H9 (cell line): Measurements from ENCODE around the gene SNX32. TPM values are rescaled to one million over a fixed set of nuclear protein-coding genes. Genes with fewer than 3 reads are reported as not detected.
A peak's percentile ranks its signal among the peaks of the same experiment; 100 is the strongest.

Source experiments
- DNase-seq: peaks from one replicate; pipeline ENCODE4 v3.0.0-alpha.2; 2017
- H2AFZ ChIP-seq: one replicate; pipeline ENCODE4 v1.6.1; 2013; ENCODE audit warnings: mild to moderate bottlenecking, low read length, control low read depth, moderate library complexity
- H2AK5ac ChIP-seq: 2 replicates; pipeline ENCODE4 v1.6.1; 2013; ENCODE audit warnings: low read length, control low read depth, mixed read lengths; ENCODE audit not compliant: insufficient read length
- H2BK120ac ChIP-seq: one replicate; pipeline ENCODE4 v1.6.1; 2013; ENCODE audit warnings: low read depth, mild to moderate bottlenecking, low read length, control low read depth, inconsistent platforms; ENCODE audit not compliant: poor library complexity, severe bottlenecking
- H2BK12ac ChIP-seq: 2 replicates; pipeline ENCODE4 v1.6.1; 2013; ENCODE audit warnings: low read length, control low read depth, mixed read lengths, low read depth; ENCODE audit not compliant: insufficient read length
- H2BK15ac ChIP-seq: 2 replicates; pipeline ENCODE4 v1.6.1; 2013; ENCODE audit warnings: low read depth, low read length, control low read depth
- H2BK20ac ChIP-seq: one replicate; pipeline ENCODE4 v1.6.1; 2013; ENCODE audit warnings: low read depth, mild to moderate bottlenecking, low read length, control low read depth, inconsistent platforms; ENCODE audit not compliant: poor library complexity, severe bottlenecking
- H2BK5ac ChIP-seq: 2 replicates; pipeline ENCODE4 v1.6.1; 2013; ENCODE audit warnings: low read length, control low read depth, mixed read lengths; ENCODE audit not compliant: insufficient read length
- H3K14ac ChIP-seq: 2 replicates; pipeline ENCODE4 v1.6.1; 2013; ENCODE audit warnings: low read length, control low read depth; ENCODE audit not compliant: insufficient read depth
- H3K18ac ChIP-seq: 2 replicates; pipeline ENCODE4 v1.6.1; 2013; ENCODE audit warnings: low read depth, mild to moderate bottlenecking, mixed read lengths, low read length, control low read depth; ENCODE audit not compliant: insufficient read length
- H3K23ac ChIP-seq: 2 replicates; pipeline ENCODE4 v1.6.1; 2013; ENCODE audit warnings: low read length, control low read depth, mixed read lengths, low read depth; ENCODE audit not compliant: insufficient read length
- H3K23me2 ChIP-seq: 2 replicates; pipeline ENCODE4 v1.6.1; 2013; ENCODE audit warnings: low read depth, mild to moderate bottlenecking, mixed read lengths, low read length, control low read depth; ENCODE audit not compliant: insufficient read length, poor library complexity, severe bottlenecking
- H3K27ac ChIP-seq: 2 replicates; pipeline ENCODE4 v1.5.1; 2013; ENCODE audit warnings: low read length, control low read depth, mixed read lengths, low read depth; ENCODE audit not compliant: insufficient read length
- H3K27me3 ChIP-seq: 2 replicates; pipeline ENCODE4 v1.6.1; 2013; ENCODE audit warnings: low read length, control low read depth, inconsistent platforms; ENCODE audit not compliant: insufficient read depth
- H3K4ac ChIP-seq: 2 replicates; pipeline ENCODE4 v1.6.1; 2013; ENCODE audit warnings: low read depth, mild to moderate bottlenecking, control low read depth, inconsistent platforms, low read length, moderate library complexity
- H3K4me1 ChIP-seq: 2 replicates; pipeline ENCODE4 v1.6.1; 2013; ENCODE audit warnings: low read length, control low read depth, inconsistent platforms; ENCODE audit not compliant: insufficient read depth
- H3K4me2 ChIP-seq: 2 replicates; pipeline ENCODE4 v1.6.1; 2013; ENCODE audit warnings: low read length, control low read depth, mixed read lengths; ENCODE audit not compliant: insufficient read length, insufficient read depth
- H3K56ac ChIP-seq: 2 replicates; pipeline ENCODE4 v1.6.1; 2013; ENCODE audit warnings: low read depth, mild to moderate bottlenecking, mixed read lengths, low read length, control low read depth; ENCODE audit not compliant: insufficient read length
- H3K79me1 ChIP-seq: 2 replicates; pipeline ENCODE4 v1.6.1; 2013; ENCODE audit warnings: low read depth, mild to moderate bottlenecking, moderate library complexity, low read length, control low read depth, inconsistent platforms; ENCODE audit not compliant: insufficient read depth, poor library complexity, severe bottlenecking
- H3K79me2 ChIP-seq: 2 replicates; pipeline ENCODE4 v1.6.1; 2013; ENCODE audit warnings: low read length, control low read depth, inconsistent platforms; ENCODE audit not compliant: insufficient read depth
- H3K9ac ChIP-seq: 2 replicates; pipeline ENCODE4 v1.6.1; 2013; ENCODE audit warnings: low read length, control low read depth, mixed read lengths; ENCODE audit not compliant: insufficient read length; ENCODE audit errors: extremely low read depth
- H3K9me3 ChIP-seq: one replicate; pipeline ENCODE4 v1.6.1; 2013; ENCODE audit warnings: low read depth, low read length, inconsistent platforms; ENCODE audit not compliant: control insufficient read depth
- H3T11ph ChIP-seq: one replicate; pipeline ENCODE4 v1.6.1; 2013; ENCODE audit warnings: mild to moderate bottlenecking, low read length, control low read depth, inconsistent platforms
- H4K20me1 ChIP-seq: one replicate; pipeline ENCODE4 v1.6.1; 2013; ENCODE audit not compliant: control insufficient read depth, insufficient read length, insufficient read depth
- H4K5ac ChIP-seq: 2 replicates; pipeline ENCODE4 v1.6.1; 2013; ENCODE audit warnings: low read depth, mild to moderate bottlenecking, mixed read lengths, low read length, control low read depth; ENCODE audit not compliant: insufficient read length
- H4K8ac ChIP-seq: replicated peaks from 2 replicates; pipeline ENCODE4 v1.6.1; 2013; ENCODE audit warnings: low read length, control low read depth, mixed read lengths, low read depth; ENCODE audit not compliant: insufficient read length
- H4K91ac ChIP-seq: 2 replicates; pipeline ENCODE4 v1.6.1; 2013; ENCODE audit warnings: low read depth, mild to moderate bottlenecking, moderate library complexity, mixed read lengths, low read length, control low read depth; ENCODE audit not compliant: insufficient read length
- H3K27ac Mint-ChIP-seq, 3 experiments: 2 replicates in 2 of 3; 3 replicates in 1 of 3; pipeline ENCODE4 v1.8.0; 2020 to 2021; ENCODE audit warnings: mixed read lengths in 3 of 3, mild to moderate bottlenecking in 1 of 3, moderate library complexity in 1 of 3
- H3K27me3 Mint-ChIP-seq: 2 replicates; pipeline ENCODE4 v1.8.0; 2021; ENCODE audit warnings: low read depth, mild to moderate bottlenecking, moderate library complexity, mixed read lengths
- H3K36me3 Mint-ChIP-seq, 3 experiments: 2 replicates in 2 of 3; 3 replicates in 1 of 3; pipeline ENCODE4 v1.8.0; 2020 to 2021; ENCODE audit warnings: low read depth in 3 of 3, mixed read lengths in 3 of 3; ENCODE audit not compliant: insufficient read depth in 1 of 3
- H3K4me1 Mint-ChIP-seq, 2 experiments: 2 replicates each; pipeline ENCODE4 v1.8.0; 2020; ENCODE audit warnings: mixed read lengths in 2 of 2
- H3K4me3 Mint-ChIP-seq, 2 experiments: 2 replicates in 1 of 2; 3 replicates in 1 of 2; pipeline ENCODE4 v1.8.0; 2020 to 2021; ENCODE audit warnings: mild to moderate bottlenecking in 2 of 2, mixed read lengths in 2 of 2, moderate library complexity in 1 of 2
- H3K9me3 Mint-ChIP-seq, 2 experiments: 2 replicates in 1 of 2; 3 replicates in 1 of 2; pipeline ENCODE4 v1.8.0; 2020; ENCODE audit warnings: mild to moderate bottlenecking in 2 of 2, mixed read lengths in 2 of 2, moderate library complexity in 1 of 2
- CTCF ChIP-seq: fragments of 200-600 bp; sonication (generic); conservative IDR thresholded peaks from 3 replicates; pipeline ENCODE4 v1.8.0; 2021; ENCODE audit warnings: antibody characterized with exemption, mild to moderate bottlenecking
- WGBS: extraction: QIAGEN DNeasy Blood & Tissue Kit; methylation state at CpG from one replicate; pipeline ENCODE4 v1.1.7; 2013; ENCODE audit warnings: missing lambda C conversion rate, low lambda C conversion rate, mixed read lengths; ENCODE audit not compliant: insufficient read length; ENCODE audit errors: extremely low coverage; 5-methylcytosine and 5-hydroxymethylcytosine counted together
- total RNA-seq: library from RNA; stranded (reverse); gene quantifications from 2 replicates; pipeline ENCODE4 v1.2.1, GENCODE V29; 2021

The SNX32 gene
- total RNA-seq, 1 experiment from 2014 or later, result 1.2 TPM

- no peak overlapping the region for H2BK120ac ChIP-seq
- H2BK15ac ChIP-seq, result no peak overlapping the region
- H2BK5ac ChIP-seq, result no peak overlapping the region
- no peak overlapping the region for H3K14ac ChIP-seq
- H3K27ac ChIP-seq, result no peak overlapping the region
- no peak overlapping the region for H3K18ac ChIP-seq
- no CpG with 5 or more reads among the region's 6 CpGs for WGBS
- Mint-ChIP-seq H3K4me1 (peaks cover 21 to 25% of the 10 kb centered on the region in 2 experiments), H3K27ac (peak overlapping the region in 2 of 3 experiments; percentile 28 to 71; a peak in 1 of 7 replicates), H3K36me3 (peaks cover 47 to 58% (median 50%) of the 10 kb centered on the region in 3 experiments), H3K9me3 (peaks cover 3 to 7% of the 10 kb centered on the region in 2 experiments; a peak in 2 of 5 replicates), H3K27me3 (peaks cover 8% of the 10 kb centered on the region), H3K4me3 (peak overlapping the region in 1 of 2 experiments; percentile 31; a peak in 2 of 5 replicates)
- no peak overlapping the region for H2AFZ ChIP-seq
- peak; percentile 42; the same call in 2 of the 3 replicates for TF ChIP-seq CTCF
- peaks cover 3% of the 10 kb centered on the region for H3K79me1 ChIP-seq
- H2BK20ac ChIP-seq, result no peak overlapping the region
- H3K9ac ChIP-seq, result no peak overlapping the region
- H3K79me2 ChIP-seq, result peaks cover 14% of the 10 kb centered on the region; the same call in 1 of the 2 replicates
- no peaks in the 10 kb centered on the region for H3K9me3 ChIP-seq
- no peak overlapping the region for H3T11ph ChIP-seq
- H2BK12ac ChIP-seq, result no peak overlapping the region
- H3K23ac ChIP-seq, result no peak overlapping the region
- H3K56ac ChIP-seq, result no peak overlapping the region
- H3K23me2 ChIP-seq, result peaks cover 8% of the 10 kb centered on the region
- H4K8ac ChIP-seq, result no peak overlapping the region
- no peak overlapping the region for H4K5ac ChIP-seq
- no peak overlapping the region for H2AK5ac ChIP-seq
- H3K4ac ChIP-seq, result no peak overlapping the region
- no peaks in the 10 kb centered on the region for H4K20me1 ChIP-seq
- no peak overlapping the region for H4K91ac ChIP-seq
- H3K27me3 ChIP-seq, result no peaks in the 10 kb centered on the region
- no peaks in the 10 kb centered on the region for H3K4me1 ChIP-seq
- peak; percentile 54 for DNase-seq
- H3K4me2 ChIP-seq, result no peak overlapping the region
These were observed 19.6 kb downstream of the SNX32 start for GRCh38 chr11:65853246-65853979.
